HFFc6 (cell line): Measurements from ENCODE around the gene RGS7. TPM values are rescaled to one million over a fixed set of nuclear protein-coding genes. Genes with fewer than 3 reads are reported as not detected.
"Not testable (repeated sequence)": the region's sequence is repeated elsewhere in the genome, so short reads cannot be mapped to it uniquely, and the experiment has no call there.

Experiments
- DNase-seq: peaks from one replicate; pipeline ENCODE4 v3.0.0-alpha.2; 2018
- H3K27ac Mint-ChIP-seq: 2 replicates; pipeline ENCODE4 v1.8.0; 2020; ENCODE audit warnings: mild to moderate bottlenecking, mixed read lengths
- H3K27me3 Mint-ChIP-seq: 2 replicates; pipeline ENCODE4 v1.8.0; 2021; ENCODE audit warnings: mild to moderate bottlenecking, moderate library complexity, mixed read lengths; ENCODE audit not compliant: insufficient read depth
- H3K36me3 Mint-ChIP-seq: 2 replicates; pipeline ENCODE4 v1.8.0; 2021; ENCODE audit warnings: low read depth, mixed read lengths
- H3K4me1 Mint-ChIP-seq: 2 replicates; pipeline ENCODE4 v1.8.0; 2020; ENCODE audit warnings: low read depth, mixed read lengths
- H3K4me3 Mint-ChIP-seq: 2 replicates; pipeline ENCODE4 v1.8.0; 2020; ENCODE audit warnings: mild to moderate bottlenecking, moderate library complexity, mixed read lengths
- H3K9me3 Mint-ChIP-seq: 2 replicates; pipeline ENCODE4 v1.8.0; 2020; ENCODE audit warnings: mild to moderate bottlenecking, mixed read lengths
- CTCF ChIP-seq: fragments of 200-600 bp; sonication (generic); IDR thresholded peaks from 2 replicates; pipeline ENCODE4 v1.5.0; 2021; ENCODE audit warnings: antibody characterized with exemption, mild to moderate bottlenecking
- total RNA-seq, 6 experiments: library from RNA; stranded (reverse); fragmentation: NEBNext Ultra II Directional; extraction: Animal tissue kit (Norgen Biotek cat#: 25700); gene quantifications; 2 replicates in 1 of 6; 3 replicates in 5 of 6; pipeline ENCODE4 v1.2.3, GENCODE V29; 2021

The RGS7 gene
- total RNA-seq, 6 experiments from 2014 or later: 1.5 to 2.4 (median 2.1) TPM

DNA sequence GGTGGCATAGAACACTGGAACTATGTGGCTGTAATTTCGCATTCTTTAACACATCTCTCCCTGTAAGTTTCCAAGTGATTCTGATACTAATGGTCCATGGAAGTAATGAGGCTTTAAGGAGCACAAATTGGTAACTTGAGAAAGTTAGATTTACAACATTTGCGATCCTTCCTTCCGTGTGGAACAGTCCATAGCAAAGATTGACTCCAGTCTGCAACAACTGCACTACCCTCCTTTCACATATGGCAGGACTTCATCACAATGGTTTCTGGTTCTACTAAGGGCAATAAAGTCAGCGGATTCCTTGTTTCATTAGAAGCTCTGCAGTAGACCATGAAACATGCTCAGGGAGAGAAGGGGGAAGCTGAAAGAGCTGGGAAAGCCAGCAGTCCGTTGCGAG lies 261.2 kb downstream of the RGS7 start:
- no peaks in the 10 kb centered on the region for H3K36me3 Mint-ChIP-seq
- H3K27ac Mint-ChIP-seq: no peak overlapping the region
- no peak for TF ChIP-seq CTCF
- no peaks in the 10 kb centered on the region for H3K4me1 Mint-ChIP-seq
- H3K4me3 Mint-ChIP-seq: no peak overlapping the region
- H3K27me3 Mint-ChIP-seq: peaks cover 2% of the 10 kb centered on the region; the same call in 1 of the 2 replicates
- DNase-seq: no peak
- H3K9me3 Mint-ChIP-seq: no peaks in the 10 kb centered on the region

DNA sequence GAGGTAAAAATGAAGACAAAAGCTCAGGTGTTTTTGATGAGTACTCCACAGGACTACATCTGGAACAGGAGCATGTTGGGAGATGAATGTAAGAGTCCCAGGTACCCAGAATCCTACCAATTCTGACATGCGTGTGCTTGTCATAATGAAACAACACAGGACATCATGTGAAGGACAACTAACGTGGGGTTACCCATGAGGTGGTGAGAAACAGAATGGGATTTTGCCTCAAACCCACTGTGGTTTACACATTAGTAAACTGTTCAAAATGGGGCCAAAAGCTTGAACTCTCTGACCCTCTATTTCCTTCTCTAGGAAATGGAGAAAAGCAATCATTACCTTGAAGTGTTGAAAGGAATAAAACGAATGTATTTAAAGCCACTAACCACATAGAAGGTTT lies 266.2 kb downstream of the RGS7 start:
- Mint-ChIP-seq H3K36me3 (no peaks in the 10 kb centered on the region), H3K9me3 (no peaks in the 10 kb centered on the region)

GRCh38 chr1:241089066-241089465 lies 267.9 kb downstream of the RGS7 start:
- not testable (repeated sequence) for H3K9me3 Mint-ChIP-seq, H3K4me1 Mint-ChIP-seq, H3K27ac Mint-ChIP-seq, H3K36me3 Mint-ChIP-seq, H3K4me3 Mint-ChIP-seq, H3K27me3 Mint-ChIP-seq, DNase-seq

More for the DNA sequence above, 266.2 kb downstream of the RGS7 start:
- Mint-ChIP-seq H3K4me1 (peaks cover 8% of the 10 kb centered on the region; the same call in 1 of the 2 replicates), H3K4me3 (no peak overlapping the region), H3K27me3 (peaks cover 10% of the 10 kb centered on the region), H3K27ac (no peak overlapping the region)
- DNase-seq: no peak
- no peak for TF ChIP-seq CTCF

DNA sequence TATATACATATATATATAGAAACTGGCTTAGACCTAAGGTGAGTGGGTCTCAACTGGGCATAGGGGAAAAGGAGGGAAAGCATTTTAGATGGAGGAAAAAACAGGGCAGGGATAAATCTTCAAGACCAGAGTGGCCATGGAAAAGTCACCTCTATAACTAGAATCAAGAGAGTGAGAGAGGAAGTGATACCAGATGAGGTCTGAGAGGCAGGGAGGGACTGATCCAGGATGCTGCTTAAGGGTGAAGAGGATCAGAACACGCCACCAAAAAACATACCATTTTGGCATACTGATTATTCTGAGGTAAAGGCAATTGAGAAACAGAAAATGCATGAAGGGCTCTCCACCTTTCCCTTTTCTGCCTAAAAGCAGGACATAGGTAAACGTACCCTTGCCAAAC lies 268.9 kb downstream of the RGS7 start:
- H3K4me3 Mint-ChIP-seq, H3K4me1 Mint-ChIP-seq, H3K36me3 Mint-ChIP-seq, H3K27me3 Mint-ChIP-seq, DNase-seq, H3K27ac Mint-ChIP-seq, H3K9me3 Mint-ChIP-seq: not testable (repeated sequence)

DNA sequence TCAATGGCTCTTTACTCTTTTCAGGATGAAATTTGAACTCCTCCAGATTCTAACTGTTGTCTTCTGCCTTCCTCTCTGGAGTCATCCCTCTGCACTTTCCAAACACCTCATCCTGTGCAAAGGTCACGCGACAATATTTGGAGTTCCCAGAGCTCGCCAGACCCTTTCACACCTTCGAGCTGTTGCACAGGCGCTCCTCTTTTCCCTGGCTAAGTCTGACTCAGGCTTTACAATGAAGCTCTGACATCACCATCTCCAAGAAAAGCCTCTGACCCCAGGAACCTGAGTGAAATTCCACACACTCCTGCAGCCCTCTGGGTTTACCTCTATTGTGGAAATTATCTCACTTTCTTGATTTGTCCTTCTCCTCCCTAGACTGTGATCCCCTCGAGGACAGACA lies 270.3 kb downstream of the RGS7 start:
- TF ChIP-seq CTCF: no peak
- no peak for DNase-seq
- Mint-ChIP-seq H3K9me3 (no peaks in the 10 kb centered on the region), H3K4me3 (no peak overlapping the region), H3K27me3 (peaks cover 10% of the 10 kb centered on the region), H3K36me3 (no peaks in the 10 kb centered on the region), H3K27ac (no peak overlapping the region), H3K4me1 (peaks cover 9% of the 10 kb centered on the region)

GRCh38 chr1:241083285-241083684 lies 273.7 kb downstream of the RGS7 start:
- no peak for TF ChIP-seq CTCF
- no peak overlapping the region for H3K4me3 Mint-ChIP-seq
- no peak overlapping the region for H3K27ac Mint-ChIP-seq

GRCh38 chr1:241081473-241081872 lies 275.5 kb downstream of the RGS7 start:
- H3K4me1 Mint-ChIP-seq: peaks cover 30% of the 10 kb centered on the region
- DNase-seq: peak; percentile 1
- H3K9me3 Mint-ChIP-seq: no peaks in the 10 kb centered on the region
- no peak overlapping the region for H3K27ac Mint-ChIP-seq
- H3K36me3 Mint-ChIP-seq: no peaks in the 10 kb centered on the region
- H3K4me3 Mint-ChIP-seq: no peak overlapping the region
- H3K27me3 Mint-ChIP-seq: no peaks in the 10 kb centered on the region; the same call in 1 of the 2 replicates
- no peak for TF ChIP-seq CTCF

More at GRCh38 chr1:241083285-241083684, 273.7 kb downstream of the RGS7 start:
- Mint-ChIP-seq H3K9me3 (no peaks in the 10 kb centered on the region), H3K4me1 (peaks cover 23% of the 10 kb centered on the region), H3K36me3 (no peaks in the 10 kb centered on the region), H3K27me3 (peaks cover 2% of the 10 kb centered on the region; the same call in 1 of the 2 replicates)
- no peak for DNase-seq
